H1 (cell line): Measurements from ENCODE around the gene POU2F1. TPM values are rescaled to one million over a fixed set of nuclear protein-coding genes. Genes with fewer than 3 reads are reported as not detected.

ENCODE experiments used
- CHD7 ChIP-seq: fragments of 300-600 bp; sonication (generic); IDR thresholded peaks from 2 replicates; pipeline ENCODE4 v1.7.1; 2012; ENCODE audit warnings: low read length, moderate library complexity, mild to moderate bottlenecking, inconsistent platforms; ENCODE audit not compliant: insufficient replicate concordance
- polyA plus RNA-seq, 7 experiments: library from polyadenylated mRNA; depleted of rRNA in 3 of 7; stranded (reverse) in 5 of 7; unstranded in 2 of 7; fragments of >200 nt in 5 of 7; fragments of 200-250 nt in 2 of 7; gene quantifications; 1 replicate in 5 of 7; 2 replicates in 1 of 7; 4 replicates in 1 of 7; pipeline versions ENCODE4 v1.2.1 to v1.2.3, GENCODE V29; 2011 to 2013; ENCODE audit warnings: missing spikeins in 2 of 7, mixed read lengths in 2 of 7
- total RNA-seq: library from RNA; stranded (reverse); fragmentation: NEBNext Ultra II Directional; extraction: Animal tissue kit (Norgen Biotek cat#: 25700); gene quantifications from 2 replicates; pipeline ENCODE4 v1.2.1, GENCODE V29; 2021

The POU2F1 gene
- total and polyA plus RNA-seq, 2 of the 8 experiments (the other 6 are each of a cell fraction or from before 2014, with no cell fraction given): 37.0 to 57.2 TPM

GRCh38 chr1:167455786-167456446, 235.2 kb downstream of the POU2F1 start (continued):
- no peak for TF ChIP-seq CHD7
